GM10266 (cell line): ENCODE results near the gene CACNA1A.

Source experiments
- DNase-seq: peaks from one replicate; pipeline ENCODE4 v3.0.0; 2012; ENCODE audit errors: extremely low spot score
- TF ChIP-seq, protein P1 (sequence below): IDR thresholded peaks from 2 replicates; pipeline ENCODE4 v1.5.1; 2012; ENCODE audit warnings: mild to moderate bottlenecking, low read depth; ENCODE audit not compliant: control insufficient read depth, insufficient read depth; ENCODE audit errors: missing control alignments

The CACNA1A gene

GRCh38 chr19:13441810-13442512 lies 64.3 kb downstream of the CACNA1A start:
- DNase-seq, result peak; percentile 31
- TF ChIP-seq, protein P1, sequence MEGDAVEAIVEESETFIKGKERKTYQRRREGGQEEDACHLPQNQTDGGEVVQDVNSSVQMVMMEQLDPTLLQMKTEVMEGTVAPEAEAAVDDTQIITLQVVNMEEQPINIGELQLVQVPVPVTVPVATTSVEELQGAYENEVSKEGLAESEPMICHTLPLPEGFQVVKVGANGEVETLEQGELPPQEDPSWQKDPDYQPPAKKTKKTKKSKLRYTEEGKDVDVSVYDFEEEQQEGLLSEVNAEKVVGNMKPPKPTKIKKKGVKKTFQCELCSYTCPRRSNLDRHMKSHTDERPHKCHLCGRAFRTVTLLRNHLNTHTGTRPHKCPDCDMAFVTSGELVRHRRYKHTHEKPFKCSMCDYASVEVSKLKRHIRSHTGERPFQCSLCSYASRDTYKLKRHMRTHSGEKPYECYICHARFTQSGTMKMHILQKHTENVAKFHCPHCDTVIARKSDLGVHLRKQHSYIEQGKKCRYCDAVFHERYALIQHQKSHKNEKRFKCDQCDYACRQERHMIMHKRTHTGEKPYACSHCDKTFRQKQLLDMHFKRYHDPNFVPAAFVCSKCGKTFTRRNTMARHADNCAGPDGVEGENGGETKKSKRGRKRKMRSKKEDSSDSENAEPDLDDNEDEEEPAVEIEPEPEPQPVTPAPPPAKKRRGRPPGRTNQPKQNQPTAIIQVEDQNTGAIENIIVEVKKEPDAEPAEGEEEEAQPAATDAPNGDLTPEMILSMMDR, result no peak

DNA sequence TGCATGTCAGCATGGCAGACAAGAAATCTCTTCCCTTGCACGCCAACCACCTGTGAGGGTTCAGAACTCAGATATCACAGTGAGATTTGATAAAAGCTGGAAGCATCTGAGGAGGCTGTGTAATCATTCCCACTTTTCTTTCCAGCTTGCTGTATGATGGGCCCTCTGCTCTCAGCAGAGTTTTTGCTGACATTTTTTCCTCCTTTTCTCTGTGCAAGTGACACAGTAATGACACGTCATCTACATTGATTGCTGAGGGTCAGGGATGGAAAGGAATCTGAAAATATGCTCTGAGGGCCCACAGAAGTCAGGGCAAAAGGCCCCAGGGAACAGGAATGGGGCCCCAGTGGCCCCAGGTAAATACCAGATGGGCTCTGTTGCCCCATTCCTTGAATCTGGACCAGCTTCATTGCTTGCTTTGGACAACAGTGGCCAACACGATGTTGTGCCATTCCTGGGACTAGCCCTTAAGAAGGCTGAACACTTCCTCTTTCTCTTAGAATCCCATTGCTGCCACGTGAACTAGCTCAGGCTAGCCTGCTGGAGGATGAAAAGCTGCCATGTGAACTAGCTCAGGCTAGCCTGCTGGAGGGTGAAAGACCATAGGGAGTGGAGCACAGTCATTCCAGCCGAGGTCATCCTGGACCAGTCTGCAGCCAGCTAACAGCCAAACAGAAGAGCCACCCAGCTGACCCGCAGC lies 68.2 kb downstream of the CACNA1A start:
- DNase-seq, result no peak
- TF ChIP-seq, protein P1, result no peak

DNA sequence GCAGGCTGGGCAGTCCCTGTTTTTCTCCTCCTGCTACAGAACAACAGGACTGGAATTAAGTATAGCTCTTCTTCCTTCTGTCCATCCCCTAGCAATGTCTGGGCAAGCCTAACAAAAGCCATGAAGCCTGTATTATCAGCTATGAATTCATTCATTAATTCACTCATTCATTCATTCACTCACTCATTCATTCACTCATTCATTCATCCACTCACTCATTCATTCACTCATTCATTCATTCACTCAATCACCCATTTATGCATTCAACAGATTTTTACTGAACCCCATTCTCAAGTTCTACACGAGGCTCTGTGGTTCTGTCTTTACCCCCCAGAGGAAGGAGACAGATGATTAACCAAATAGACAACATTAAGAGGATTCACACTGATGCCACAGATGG lies 69.9 kb downstream of the CACNA1A start:
- no peak for DNase-seq
- TF ChIP-seq, protein P1, result no peak

GRCh38 chr19:13430790-13431582 lies 75.3 kb downstream of the CACNA1A start:
- TF ChIP-seq, protein P1, result peak; percentile 73

DNA sequence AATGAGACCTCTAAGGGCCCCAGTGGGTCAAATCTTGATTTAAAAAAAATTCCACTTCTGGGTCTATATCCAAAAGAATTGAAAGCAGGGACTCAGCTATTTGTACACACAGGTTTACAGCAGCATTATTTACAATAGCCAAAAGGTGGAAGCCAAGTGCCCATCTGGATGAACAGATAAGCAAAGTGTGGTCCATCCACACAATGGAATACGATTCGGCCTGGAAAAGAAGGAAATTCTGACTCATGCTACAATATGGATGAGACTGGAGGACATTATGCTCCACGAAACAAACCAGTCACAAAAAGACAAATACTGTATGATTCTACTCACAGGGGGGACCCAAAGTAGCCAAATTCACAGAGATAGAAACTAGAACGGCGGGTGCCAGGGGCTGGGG lies 76.7 kb downstream of the CACNA1A start:
- TF ChIP-seq, protein P1, result no peak
- DNase-seq, result no peak

More at GRCh38 chr19:13430790-13431582, 75.3 kb downstream of the CACNA1A start:
- DNase-seq, result peak; percentile 36

DNA sequence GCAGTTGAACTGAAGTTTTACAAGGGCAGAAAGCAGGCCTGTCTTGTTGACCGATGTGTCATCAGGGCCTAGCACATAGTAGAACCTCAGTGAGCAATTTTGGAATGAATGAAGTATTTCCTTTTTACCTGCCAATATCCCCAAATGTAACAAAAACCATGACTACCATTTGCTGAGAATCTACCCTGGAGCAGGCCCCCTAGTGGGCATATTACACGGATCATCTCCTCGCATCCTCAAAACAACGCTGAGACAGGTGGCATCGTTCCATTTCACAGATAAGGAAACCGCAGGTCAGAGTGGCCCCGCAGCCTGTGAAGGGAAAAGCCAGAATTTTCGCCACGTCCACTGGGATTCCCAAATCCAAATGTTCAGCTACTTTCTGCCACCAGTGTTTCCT lies 77.9 kb downstream of the CACNA1A start:
- no peak for DNase-seq
- TF ChIP-seq, protein P1, result peak; percentile 51
